Medulla oblongata (tissue), 1 donor: ENCODE measurements around the gene COL5A2.
A peak's percentile ranks its signal among the peaks of the same experiment; 100 is the strongest.

Experiments used
- DNase-seq: peaks from one replicate; pipeline ENCODE4 v3.0.0-alpha.2; 2015; ENCODE audit errors: extremely low spot score

The COL5A2 gene

GRCh38 chr2:189178726-189179569 is 613 bp downstream of the COL5A2 start:
- peak; percentile 12 for DNase-seq

- DNase-seq: no peak
Observed at GRCh38 chr2:189178054-189178453, 1.5 kb downstream of the COL5A2 start.

- no peak for DNase-seq
Observed at GRCh38 chr2:189177251-189177840, 2.2 kb downstream of the COL5A2 start.

GRCh38 chr2:189176516-189176915 is 3.0 kb downstream of the COL5A2 start:
- no peak for DNase-seq

- no peak for DNase-seq
Observed at GRCh38 chr2:189175869-189176433, 3.6 kb downstream of the COL5A2 start.

- DNase-seq: no peak
Observed at GRCh38 chr2:189171956-189172609, 7.5 kb downstream of the COL5A2 start.

- no peak for DNase-seq
Observed at GRCh38 chr2:189168856-189169499, 10.6 kb downstream of the COL5A2 start.

GRCh38 chr2:189165656-189166380 is 13.7 kb downstream of the COL5A2 start:
- DNase-seq: no peak

GRCh38 chr2:189164746-189165145 is 14.8 kb downstream of the COL5A2 start:
- DNase-seq: no peak

- no peak for DNase-seq
Observed at GRCh38 chr2:189163889-189164288, 15.7 kb downstream of the COL5A2 start.

- no peak for DNase-seq
Observed at GRCh38 chr2:189162566-189162965, 17.0 kb downstream of the COL5A2 start.

- DNase-seq: no peak
Observed at GRCh38 chr2:189161894-189162293, 17.7 kb downstream of the COL5A2 start.

GRCh38 chr2:189159717-189160116 is 19.8 kb downstream of the COL5A2 start:
- no peak for DNase-seq

GRCh38 chr2:189159273-189159672 is 20.3 kb downstream of the COL5A2 start:
- no peak for DNase-seq

GRCh38 chr2:189157939-189158338 is 21.6 kb downstream of the COL5A2 start:
- no peak for DNase-seq

GRCh38 chr2:189157456-189157855 is 22.1 kb downstream of the COL5A2 start:
- DNase-seq: no peak

- DNase-seq: no peak
Observed at GRCh38 chr2:189155795-189156194, 23.8 kb downstream of the COL5A2 start.

GRCh38 chr2:189153619-189154018 is 25.9 kb downstream of the COL5A2 start:
- no peak for DNase-seq

- no peak for DNase-seq
Observed at GRCh38 chr2:189152483-189152882, 27.1 kb downstream of the COL5A2 start.

GRCh38 chr2:189151906-189152305 is 27.7 kb downstream of the COL5A2 start:
- no peak for DNase-seq

- DNase-seq: no peak
Observed at GRCh38 chr2:189150033-189150432, 29.5 kb downstream of the COL5A2 start.
